CD8-positive, alpha-beta memory T cell (primary cell): ENCODE results near the gene NPAS3. TPM values are rescaled to one million over a fixed set of nuclear protein-coding genes. Genes with fewer than 3 reads are reported as not detected.

Source experiments
- CTCF ChIA-PET: fragments of 350-600 bp; sonication (Branson Sonifier 250); formaldehyde crosslinking; loops from one replicate; lab custom pipeline; 2021; ENCODE audit warnings: antibody characterized with exemption; lab: Charles Lee
- POLR2A ChIA-PET: fragments of 350-600 bp; sonication (Branson Sonifier 250); formaldehyde crosslinking; loops from one replicate; lab custom pipeline; 2021; ENCODE audit warnings: antibody characterized with exemption; lab: Charles Lee
- DNase-seq, 5 donors: peaks; one replicate each; pipeline versions ENCODE4 v3.0.0 to v3.0.0-alpha.2; 2020 to 2022; ENCODE audit warnings: mixed read lengths in 1 of 5
- H3K27ac ChIP-seq: one replicate; pipeline ENCODE4 v1.7.0; 2013; ENCODE audit warnings: low read depth, mild to moderate bottlenecking, low read length, moderate library complexity
- H3K27me3 ChIP-seq: 2 replicates; pipeline ENCODE4 v1.7.0; 2013; ENCODE audit warnings: low read length, mild to moderate bottlenecking; ENCODE audit not compliant: insufficient read depth, poor library complexity, severe bottlenecking
- H3K36me3 ChIP-seq: 2 replicates; pipeline ENCODE4 v1.7.0; 2013; ENCODE audit warnings: mild to moderate bottlenecking, low read length, moderate library complexity; ENCODE audit not compliant: insufficient read depth
- H3K4me1 ChIP-seq: 2 replicates; pipeline ENCODE4 v1.7.0; 2013; ENCODE audit warnings: mild to moderate bottlenecking, low read length, moderate library complexity; ENCODE audit not compliant: insufficient read depth
- H3K4me3 ChIP-seq: 2 replicates; pipeline ENCODE4 v1.7.0; 2013; ENCODE audit warnings: mild to moderate bottlenecking, low read length
- H3K9me3 ChIP-seq: 2 replicates; pipeline ENCODE4 v1.7.0; 2013; ENCODE audit warnings: mild to moderate bottlenecking, low read length
- H3K27ac Mint-ChIP-seq, 8 donors: one replicate each; pipeline ENCODE4 v1.8.0; 2020 to 2021; ENCODE audit warnings: mixed read lengths in 8 of 8, mild to moderate bottlenecking in 6 of 8, inconsistent platforms in 3 of 8, moderate library complexity in 3 of 8
- H3K27me3 Mint-ChIP-seq, 2 donors: one replicate each; pipeline ENCODE4 v1.8.0; 2020 to 2021; ENCODE audit warnings: mixed read lengths in 2 of 2, mild to moderate bottlenecking in 1 of 2, moderate library complexity in 1 of 2
- H3K36me3 Mint-ChIP-seq, 3 donors: one replicate each; pipeline ENCODE4 v1.8.0; 2020 to 2021; ENCODE audit warnings: mixed read lengths in 3 of 3, inconsistent platforms in 1 of 3, mild to moderate bottlenecking in 1 of 3
- H3K4me1 Mint-ChIP-seq, 3 donors: one replicate each; pipeline ENCODE4 v1.8.0; 2020 to 2021; ENCODE audit warnings: mixed read lengths in 3 of 3, inconsistent platforms in 1 of 3, mild to moderate bottlenecking in 1 of 3
- H3K4me3 Mint-ChIP-seq, 7 donors: one replicate each; pipeline ENCODE4 v1.8.0; 2020 to 2021; ENCODE audit warnings: mixed read lengths in 7 of 7, mild to moderate bottlenecking in 6 of 7, moderate library complexity in 4 of 7, inconsistent platforms in 2 of 7
- H3K9me3 Mint-ChIP-seq, 5 donors: one replicate each; pipeline ENCODE4 v1.8.0; 2020 to 2022; ENCODE audit warnings: mixed read lengths in 5 of 5, mild to moderate bottlenecking in 3 of 5, moderate library complexity in 2 of 5, inconsistent platforms in 1 of 5
- polyA plus RNA-seq: library from polyadenylated mRNA; unstranded; fragments of 300-500 nt; fragmentation: Illumina TruSeq; gene quantifications from one replicate; pipeline ENCODE4 v1.2.3, GENCODE V29; 2021
- total RNA-seq, 2 experiments: library from RNA; stranded (reverse); gene quantifications; one replicate each; pipeline ENCODE4 v1.2.3, GENCODE V29; 2021

NPAS3 gene
- total and polyA plus RNA-seq, 3 experiments from 2014 or later, result not detected

DNA sequence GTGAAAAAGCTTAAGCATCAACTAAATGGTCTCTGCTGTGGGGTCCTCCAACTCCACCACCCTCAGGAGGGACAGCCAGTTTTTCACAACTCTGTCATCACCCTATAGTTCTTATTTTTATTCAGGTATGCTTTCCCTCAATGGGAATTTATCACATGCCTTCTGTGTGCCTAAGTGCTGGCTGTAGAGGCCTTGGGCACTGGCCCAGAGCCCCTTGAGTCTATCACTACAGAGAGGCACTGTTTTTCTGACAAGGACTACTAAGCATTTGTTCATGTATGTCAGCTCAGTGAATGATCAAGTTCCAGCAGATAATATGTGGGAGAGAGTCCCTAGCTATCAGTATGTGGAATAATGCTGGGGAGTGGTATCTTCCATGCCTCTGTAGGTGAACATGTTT, 463.9 kb downstream of the NPAS3 start:
- Histone ChIP-seq H3K36me3 (no peaks in the 10 kb centered on the region), H3K4me1 (no peaks in the 10 kb centered on the region), H3K9me3 (no peaks in the 10 kb centered on the region), H3K4me3 (no peak overlapping the region), H3K27ac (no peak overlapping the region), H3K27me3 (no peaks in the 10 kb centered on the region)
- ChIA-PET POLR2A (no interaction called here), CTCF (no interaction called here)
- Mint-ChIP-seq H3K4me3 (no peak overlapping the region), H3K27ac (no peak overlapping the region), H3K36me3 (no peaks in the 10 kb centered on the region), H3K27me3 (no peaks in the 10 kb centered on the region), H3K9me3 (peaks cover 0 to 23% (median 7%) of the 10 kb centered on the region in 5 donors), H3K4me1 (no peaks in the 10 kb centered on the region)
- no peak for DNase-seq

DNA sequence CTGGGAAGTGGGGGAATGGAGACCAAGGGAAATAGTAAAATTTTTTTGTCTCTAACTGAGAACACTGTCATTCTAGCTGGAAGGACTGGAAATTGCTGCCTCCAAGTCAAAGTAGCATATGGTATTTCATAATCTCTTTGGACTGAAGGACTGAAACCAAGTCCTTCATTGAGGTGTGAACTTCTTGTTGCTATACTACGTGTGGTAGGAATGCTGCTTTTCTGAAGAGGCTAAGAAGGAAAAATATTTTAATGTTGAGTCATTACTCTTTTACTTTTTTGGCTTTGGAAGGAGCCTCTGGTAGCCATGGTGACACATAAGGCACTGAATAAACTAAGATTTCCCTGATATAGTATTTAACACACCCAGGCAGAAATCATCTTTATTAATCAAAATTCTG, 465.4 kb downstream of the NPAS3 start:
- no peak for DNase-seq
- Mint-ChIP-seq H3K4me1 (no peaks in the 10 kb centered on the region), H3K36me3 (no peaks in the 10 kb centered on the region), H3K9me3 (peaks cover 0 to 23% (median 6%) of the 10 kb centered on the region in 5 donors), H3K27me3 (no peaks in the 10 kb centered on the region), H3K27ac (no peak overlapping the region), H3K4me3 (no peak overlapping the region)
- H3K4me1 ChIP-seq, result no peaks in the 10 kb centered on the region
- CTCF ChIA-PET, result no interaction called here
- H3K27me3 ChIP-seq, result no peaks in the 10 kb centered on the region
- POLR2A ChIA-PET, result no interaction called here
- no peaks in the 10 kb centered on the region for H3K36me3 ChIP-seq
- no peak overlapping the region for H3K4me3 ChIP-seq
- H3K9me3 ChIP-seq, result no peaks in the 10 kb centered on the region
- H3K27ac ChIP-seq, result no peak overlapping the region

DNA sequence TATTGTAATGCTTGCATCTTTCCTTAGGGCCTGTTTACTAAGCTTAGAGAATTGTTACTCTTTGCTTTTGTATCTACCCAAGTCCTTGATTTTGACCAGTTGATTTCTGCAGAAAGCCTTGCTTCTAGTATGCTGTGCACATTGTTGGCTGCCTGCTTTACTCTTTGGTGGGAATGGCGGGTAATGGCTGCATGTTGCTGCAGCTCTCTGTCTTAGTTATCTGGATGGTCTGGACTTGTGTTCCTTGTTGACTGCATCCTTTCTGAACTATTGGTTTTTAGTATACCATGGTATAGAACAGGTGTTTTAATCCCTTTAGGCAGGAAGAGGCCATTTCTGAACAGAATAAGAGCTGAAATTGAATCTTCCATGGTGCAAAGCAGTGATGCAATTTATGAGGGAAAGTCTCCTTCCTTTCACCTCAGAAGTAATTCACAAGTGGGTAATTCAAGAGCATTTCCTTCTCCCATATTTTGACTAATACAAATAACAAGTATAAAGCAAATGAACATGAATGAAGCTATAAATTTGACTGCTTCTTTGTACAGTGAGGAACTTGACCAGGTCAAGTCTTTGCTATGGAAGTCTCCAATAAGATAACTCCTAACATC, 466.4 kb downstream of the NPAS3 start:
- no peaks in the 10 kb centered on the region for H3K36me3 ChIP-seq

DNA sequence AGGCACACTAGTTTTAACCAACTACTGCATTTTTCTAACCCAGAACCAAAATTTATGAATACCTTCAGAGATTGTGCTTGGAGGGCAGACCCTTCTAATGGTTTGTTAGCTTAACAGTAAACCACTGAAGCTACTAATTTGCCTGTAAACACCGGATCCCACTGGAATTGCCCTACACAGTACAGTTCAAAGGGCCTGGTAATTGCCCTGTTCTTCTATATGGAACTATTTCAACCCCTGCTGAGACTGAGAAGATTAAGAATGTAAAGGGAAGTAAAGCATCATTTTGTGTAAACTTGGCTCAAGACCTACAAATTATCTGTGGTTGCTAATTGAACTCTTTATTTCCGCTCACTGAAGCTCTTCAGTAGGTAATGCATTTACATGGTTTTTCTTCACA, 468.1 kb downstream of the NPAS3 start:
- Histone ChIP-seq H3K9me3 (no peaks in the 10 kb centered on the region), H3K4me1 (no peaks in the 10 kb centered on the region), H3K36me3 (no peaks in the 10 kb centered on the region), H3K27me3 (no peaks in the 10 kb centered on the region), H3K27ac (no peak overlapping the region), H3K4me3 (no peak overlapping the region)
- no peaks in the 10 kb centered on the region for H3K36me3 Mint-ChIP-seq
- CTCF ChIA-PET, result no interaction called here
- peaks cover 0 to under 1% of the 10 kb centered on the region in 2 donors for H3K27me3 Mint-ChIP-seq
- POLR2A ChIA-PET, result no interaction called here
- DNase-seq, result no peak
- H3K9me3 Mint-ChIP-seq, result peaks cover 1 to 20% (median 9%) of the 10 kb centered on the region in 5 donors
- no peak overlapping the region for H3K4me3 Mint-ChIP-seq
- no peak overlapping the region for H3K27ac Mint-ChIP-seq
- H3K4me1 Mint-ChIP-seq, result no peaks in the 10 kb centered on the region

More for the DNA sequence above, 466.4 kb downstream of the NPAS3 start:
- Histone ChIP-seq H3K9me3 (no peaks in the 10 kb centered on the region), H3K27me3 (no peaks in the 10 kb centered on the region), H3K4me3 (no peak overlapping the region), H3K4me1 (no peaks in the 10 kb centered on the region), H3K27ac (no peak overlapping the region)
- Mint-ChIP-seq H3K27ac (peak overlapping the region in 1 of 8 donors; percentile 78), H3K4me3 (no peak overlapping the region), H3K9me3 (peaks cover 0 to 23% (median 6%) of the 10 kb centered on the region in 5 donors), H3K4me1 (no peaks in the 10 kb centered on the region), H3K36me3 (no peaks in the 10 kb centered on the region), H3K27me3 (no peaks in the 10 kb centered on the region)
- no peak for DNase-seq
- ChIA-PET POLR2A (no interaction called here), CTCF (no interaction called here)

DNA sequence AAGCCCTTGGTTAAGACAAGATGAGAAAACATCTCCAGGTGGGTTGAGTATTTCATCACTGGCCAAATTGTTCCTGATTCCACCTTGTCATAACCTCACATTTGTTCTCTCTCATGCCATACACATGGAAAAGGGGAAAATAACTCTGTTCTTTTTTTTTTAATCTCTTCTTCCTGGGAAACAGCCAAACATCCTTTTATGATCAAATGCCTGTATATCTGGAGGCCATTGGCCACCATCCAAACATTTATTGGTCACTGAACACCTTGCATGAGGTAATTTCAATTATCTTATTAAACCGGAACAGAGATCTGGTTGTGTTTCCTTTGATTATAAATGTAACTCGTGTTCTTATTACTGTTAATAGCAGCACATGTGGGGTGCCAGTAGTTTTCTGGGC, 469.6 kb downstream of the NPAS3 start:
- H3K27me3 ChIP-seq, result no peaks in the 10 kb centered on the region
- Mint-ChIP-seq H3K4me1 (no peaks in the 10 kb centered on the region), H3K36me3 (no peaks in the 10 kb centered on the region), H3K4me3 (no peak overlapping the region), H3K27me3 (peaks cover 0 to 1% of the 10 kb centered on the region in 2 donors), H3K27ac (no peak overlapping the region), H3K9me3 (peaks cover 1 to 23% (median 14%) of the 10 kb centered on the region in 5 donors)
- no peaks in the 10 kb centered on the region for H3K36me3 ChIP-seq
- no peaks in the 10 kb centered on the region for H3K9me3 ChIP-seq
- no peaks in the 10 kb centered on the region for H3K4me1 ChIP-seq
- CTCF ChIA-PET, result no interaction called here
- POLR2A ChIA-PET, result no interaction called here
- H3K27ac ChIP-seq, result no peak overlapping the region
- H3K4me3 ChIP-seq, result no peak overlapping the region
- no peak for DNase-seq

DNA sequence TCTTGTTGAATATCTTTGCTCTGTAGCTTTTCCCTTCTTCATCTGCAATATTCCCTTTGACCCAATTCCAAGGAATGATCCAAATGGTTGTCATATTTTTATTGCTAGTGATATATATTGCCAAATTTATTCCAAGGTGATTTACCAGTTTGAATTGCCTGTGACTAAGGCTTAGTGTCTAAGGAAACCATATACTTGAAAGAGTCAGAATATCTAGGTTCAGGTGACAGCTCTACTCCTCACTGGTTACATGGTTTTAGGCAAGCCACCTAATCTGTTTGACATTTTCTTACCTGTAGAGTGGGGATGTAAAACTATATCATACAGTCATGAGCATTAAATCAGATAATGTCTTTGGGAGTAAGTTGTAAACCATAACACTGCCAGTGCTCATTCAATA, 473.8 kb downstream of the NPAS3 start:
- ChIA-PET CTCF (no interaction called here), POLR2A (no interaction called here)
- Histone ChIP-seq H3K4me3 (no peak overlapping the region), H3K27me3 (no peaks in the 10 kb centered on the region), H3K36me3 (no peaks in the 10 kb centered on the region), H3K9me3 (no peaks in the 10 kb centered on the region), H3K4me1 (no peaks in the 10 kb centered on the region), H3K27ac (no peak overlapping the region)
- Mint-ChIP-seq H3K4me1 (no peaks in the 10 kb centered on the region), H3K4me3 (no peak overlapping the region), H3K36me3 (no peaks in the 10 kb centered on the region), H3K27me3 (peaks cover 0 to 1% of the 10 kb centered on the region in 2 donors), H3K27ac (no peak overlapping the region), H3K9me3 (peaks cover 0 to 17% (median 4%) of the 10 kb centered on the region in 5 donors)
- DNase-seq, result no peak

DNA sequence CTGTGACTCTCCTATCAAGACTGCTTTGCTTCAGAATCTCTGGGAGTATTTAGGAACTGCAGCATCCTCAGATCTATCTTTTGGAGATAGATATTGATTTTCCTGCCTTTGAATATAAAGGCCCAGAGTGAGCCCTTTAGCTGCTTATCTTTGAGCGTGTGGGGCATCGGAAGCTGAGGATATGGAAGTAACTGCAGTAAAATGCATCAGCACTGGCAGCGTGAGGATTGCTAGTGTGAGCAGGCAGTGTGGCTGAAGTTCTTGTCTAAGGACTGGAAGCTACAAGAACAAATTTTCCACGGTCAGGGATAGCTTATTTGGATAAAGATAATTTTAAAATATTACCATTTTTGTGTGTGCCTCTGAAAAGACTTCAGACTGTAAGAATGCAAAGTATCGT, 474.7 kb downstream of the NPAS3 start:
- POLR2A ChIA-PET, result no interaction called here
- CTCF ChIA-PET, result no interaction called here
- DNase-seq, result no peak

DNA sequence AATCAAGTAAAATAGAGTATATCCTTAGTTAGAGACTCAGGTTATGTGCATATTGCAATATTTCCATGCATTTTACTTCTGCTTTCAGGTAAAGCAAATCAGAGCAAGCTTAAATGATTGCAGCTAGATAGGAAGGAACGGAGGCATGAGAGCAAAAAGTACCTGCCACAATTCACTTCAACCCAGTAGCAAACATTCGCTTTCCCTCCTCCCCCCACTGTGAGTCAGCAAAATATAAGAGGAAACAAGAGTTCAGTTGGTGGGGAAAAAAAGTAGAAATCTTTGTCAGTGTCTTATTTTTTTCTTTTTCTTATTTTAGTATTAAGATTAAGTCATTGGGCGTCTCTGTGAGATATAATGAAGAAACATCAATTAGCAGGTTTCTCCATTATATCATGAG, 475.4 kb downstream of the NPAS3 start:
- Mint-ChIP-seq H3K27me3 (peaks cover 0 to 1% of the 10 kb centered on the region in 2 donors), H3K4me3 (no peak overlapping the region), H3K27ac (peak overlapping the region in 1 of 8 donors; percentile 34), H3K4me1 (no peaks in the 10 kb centered on the region), H3K36me3 (no peaks in the 10 kb centered on the region), H3K9me3 (peaks cover 0 to 14% (median 4%) of the 10 kb centered on the region in 5 donors)
- no peak overlapping the region for H3K4me3 ChIP-seq
- H3K27me3 ChIP-seq, result no peaks in the 10 kb centered on the region
- ChIA-PET CTCF (no interaction called here), POLR2A (no interaction called here)
- no peaks in the 10 kb centered on the region for H3K4me1 ChIP-seq
- no peak for DNase-seq
- H3K27ac ChIP-seq, result no peak overlapping the region
- H3K36me3 ChIP-seq, result no peaks in the 10 kb centered on the region
- H3K9me3 ChIP-seq, result no peaks in the 10 kb centered on the region

More for the DNA sequence above, 474.7 kb downstream of the NPAS3 start:
- peak overlapping the region in 1 of 8 donors; percentile 47 for H3K27ac Mint-ChIP-seq
- peaks cover 0 to 1% of the 10 kb centered on the region in 2 donors for H3K27me3 Mint-ChIP-seq
- no peaks in the 10 kb centered on the region for H3K36me3 Mint-ChIP-seq
- H3K4me3 Mint-ChIP-seq, result no peak overlapping the region
- Histone ChIP-seq H3K36me3 (no peaks in the 10 kb centered on the region), H3K4me3 (no peak overlapping the region), H3K4me1 (no peaks in the 10 kb centered on the region), H3K27me3 (no peaks in the 10 kb centered on the region), H3K9me3 (no peaks in the 10 kb centered on the region), H3K27ac (no peak overlapping the region)
- peaks cover 0 to 14% (median 4%) of the 10 kb centered on the region in 5 donors for H3K9me3 Mint-ChIP-seq
- H3K4me1 Mint-ChIP-seq, result no peaks in the 10 kb centered on the region
